MM.1S (cell line): ENCODE measurements around the gene HDLBP.

Source experiments
- CTCF ChIP-seq: fragments of 300-600 bp; sonication (generic); IDR thresholded peaks from 2 replicates; pipeline ENCODE4 v1.5.1; 2016; ENCODE audit warnings: antibody characterized with exemption, low read length, mixed read lengths
- EZH2 ChIP-seq: fragments of 300-600 bp; sonication (generic); optimal IDR thresholded peaks from 2 replicates; pipeline ENCODE3; 2017; ENCODE audit warnings: low read depth, mild to moderate bottlenecking, antibody characterized with exemption, low read length, mixed read lengths

DNA sequence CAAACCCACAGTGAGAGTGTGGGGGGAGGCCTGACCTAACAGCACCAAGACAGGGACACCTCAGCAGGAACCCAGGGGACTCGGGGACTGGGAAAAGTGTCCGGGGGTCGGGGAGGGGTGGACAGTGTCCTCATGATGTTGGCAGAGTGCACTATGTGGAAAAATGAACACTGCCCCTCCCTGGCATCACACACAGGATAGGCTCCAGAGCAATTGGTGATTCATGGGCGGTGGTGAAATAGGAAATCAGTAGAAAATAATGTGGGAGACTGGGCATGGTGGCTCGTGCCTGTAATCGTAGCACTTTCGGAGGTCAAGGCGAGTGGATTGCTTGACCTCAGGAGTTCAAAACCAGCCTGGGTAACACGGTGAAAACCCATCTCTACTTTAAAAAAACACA, 130.6 kb downstream of the HDLBP start:
- no peak for TF ChIP-seq CTCF
- no peak for TF ChIP-seq EZH2
